HCT116 (cell line): ENCODE data around the gene PRR36. TPM values are rescaled to one million over a fixed set of nuclear protein-coding genes. Genes with fewer than 3 reads are reported as not detected.

Experiments used
- ATAC-seq: fragments of 200-7000 bp; cut with Tn5 transposase; 2 replicates; pipeline ENCODE4 v1.9.1; 2020; ENCODE audit warnings: mild to moderate bottlenecking, moderate library complexity
- BruUV-seq: library from RNA; stranded (reverse); fragments of 400-500 nt; replicated peaks from 2 replicates; lab custom pipeline; 2021; lab: Mats Ljungman, UMichigan
- CTCF ChIA-PET: fragments of 300-600 bp; sonication (Branson Sonifier 250); formaldehyde crosslinking; loops from one replicate; lab custom pipeline; 2021; ENCODE audit warnings: antibody characterized with exemption; lab: Charles Lee
- POLR2A ChIA-PET: fragments of 300-600, 350-600 bp; sonication (Branson Sonifier 250); formaldehyde crosslinking; loops from one replicate; lab custom pipeline; 2021; ENCODE audit warnings: antibody characterized with exemption; lab: Charles Lee
- RAD21 ChIA-PET, 2 experiments: fragments of 300-600 bp; sonication (Branson Sonifier 250); formaldehyde crosslinking; loops; one replicate each; lab custom pipeline; 2023; ENCODE audit warnings: low total read pairs in 2 of 2; ENCODE audit not compliant: uncharacterized antibody in 2 of 2, unreplicated experiment in 2 of 2, low non-redundant PET in 1 of 2; lab: Charles Lee
- DNase-seq: peaks from one replicate; pipeline ENCODE4 v3.0.0-alpha.2; 2010; ENCODE audit warnings: low read depth, low spot score
- H2AFZ ChIP-seq: fragments of 200-600 bp; shearing (Covaris generic), sonication (generic); 2 replicates; pipeline ENCODE4 v1.6.1; 2017; ENCODE audit warnings: low read depth, mixed run types, mixed read lengths, antibody characterized with exemption, low read length; ENCODE audit not compliant: poor library complexity, severe bottlenecking
- H3K27ac ChIP-seq: 2 replicates; pipeline ENCODE4 v1.5.1; 2012; ENCODE audit warnings: low read depth, low read length
- H3K27me3 ChIP-seq: fragments of 200-600 bp; sonication (generic); 2 replicates; pipeline ENCODE4 v1.6.1; 2016; ENCODE audit warnings: mixed run types, low read length, mixed read lengths; ENCODE audit not compliant: insufficient read depth
- H3K36me3 ChIP-seq, 2 experiments: fragments of 200-500 bp in 1 of 2; fragments of 200-600 bp in 1 of 2; sonication (Bioruptor generic) in 1 of 2; sonication (generic) in 1 of 2; 2 replicates each; pipeline versions ENCODE4 v1.5.1 to v1.6.1; 2014 to 2016; ENCODE audit warnings: low read length in 2 of 2, inconsistent platforms in 1 of 2, mixed read lengths in 1 of 2, mixed run types in 1 of 2; ENCODE audit not compliant: insufficient read depth in 2 of 2, control insufficient read depth in 1 of 2
- H3K4me1 ChIP-seq, 2 experiments: fragments of 200-600 bp in 1 of 2; sonication (generic) in 1 of 2; 2 replicates each; pipeline versions ENCODE4 v1.5.1 to v1.6.1; 2012 to 2017; ENCODE audit warnings: low read length in 2 of 2, inconsistent platforms in 1 of 2, mild to moderate bottlenecking in 1 of 2, mixed read lengths in 1 of 2, mixed run types in 1 of 2, moderate library complexity in 1 of 2; ENCODE audit not compliant: insufficient read depth in 2 of 2, control insufficient read depth in 1 of 2
- H3K4me2 ChIP-seq: fragments of 200-600 bp; sonication (generic); 2 replicates; pipeline ENCODE4 v1.6.1; 2017; ENCODE audit warnings: mixed run types, low read length, mixed read lengths
- H3K4me3 ChIP-seq, 2 experiments: fragments of 200-600 bp in 1 of 2; sonication (generic) in 1 of 2; replicated peaks in 1 of 2; 2 replicates each; pipeline ENCODE4 v1.5.1; 2011 to 2016; ENCODE audit warnings: low read length in 2 of 2, control low read depth in 1 of 2, low read depth in 1 of 2, mild to moderate bottlenecking in 1 of 2, mixed read lengths in 1 of 2, mixed run types in 1 of 2
- H3K79me2 ChIP-seq: fragments of 200-600 bp; sonication (generic); 2 replicates; pipeline ENCODE4 v1.6.1; 2017; ENCODE audit warnings: mild to moderate bottlenecking, mixed run types, low read length, moderate library complexity, mixed read lengths; ENCODE audit not compliant: insufficient read depth
- H3K9ac ChIP-seq: fragments of 200-600 bp; sonication (generic); 2 replicates; pipeline ENCODE4 v1.6.1; 2016; ENCODE audit warnings: low read length, mixed read lengths
- H3K9me2 ChIP-seq: fragments of 200-600 bp; sonication (generic), shearing (Covaris generic); 2 replicates; pipeline ENCODE4 v1.6.1; 2017; ENCODE audit warnings: mixed run types, mild to moderate bottlenecking, moderate library complexity; ENCODE audit not compliant: insufficient read depth
- H3K9me3 ChIP-seq, 2 experiments: fragments of 200-500 bp in 1 of 2; fragments of 200-600 bp in 1 of 2; sonication (Bioruptor generic) in 1 of 2; sonication (generic) in 1 of 2; 2 replicates each; pipeline ENCODE4 v1.6.1; 2014 to 2017; ENCODE audit warnings: low read length in 2 of 2, mixed read lengths in 2 of 2, inconsistent platforms in 1 of 2, low read depth in 1 of 2, mild to moderate bottlenecking in 1 of 2, mixed run types in 1 of 2, moderate library complexity in 1 of 2; ENCODE audit not compliant: control insufficient read depth in 1 of 2, insufficient read depth in 1 of 2
- H4K20me1 ChIP-seq: fragments of 200-600 bp; sonication (generic), shearing (Covaris generic); 2 replicates; pipeline ENCODE4 v1.6.1; 2017; ENCODE audit warnings: mixed run types, mild to moderate bottlenecking, moderate library complexity; ENCODE audit not compliant: insufficient read depth
- CEBPB ChIP-seq: IDR thresholded peaks from 2 replicates; pipeline ENCODE4 v1.6.1; 2012; ENCODE audit warnings: low read depth
- EGR1 ChIP-seq: IDR thresholded peaks from 2 replicates; pipeline ENCODE4 v1.6.1; 2012; ENCODE audit warnings: low read depth
- EZH2 ChIP-seq: fragments of 200-600 bp; sonication (generic); IDR thresholded peaks from 2 replicates; pipeline ENCODE4 v1.6.1; 2017; ENCODE audit warnings: antibody characterized with exemption, mixed run types
- JUND ChIP-seq: IDR thresholded peaks from 2 replicates; pipeline ENCODE4 v1.6.1; 2012
- POLR2A ChIP-seq: IDR thresholded peaks from 2 replicates; pipeline ENCODE4 v1.7.0; 2011; ENCODE audit warnings: borderline replicate concordance; ENCODE audit not compliant: insufficient read depth, insufficient read length; ENCODE audit errors: extremely low read depth
- SP1 ChIP-seq: IDR thresholded peaks from 2 replicates; pipeline ENCODE4 v1.6.1; 2012; ENCODE audit warnings: low read depth
- TCF7L2 ChIP-seq: IDR thresholded peaks from 2 replicates; pipeline ENCODE4 v1.7.0; 2011; ENCODE audit warnings: borderline replicate concordance, inconsistent platforms; ENCODE audit not compliant: insufficient read depth, insufficient read length; ENCODE audit errors: extremely low read depth
- YY1 ChIP-seq: IDR thresholded peaks from 2 replicates; pipeline ENCODE4 v1.6.1; 2011; ENCODE audit warnings: low read length, low read depth, moderate library complexity, mild to moderate bottlenecking; ENCODE audit not compliant: insufficient replicate concordance; ENCODE audit errors: extremely low read depth
- ZNF274 ChIP-seq: fragments of 200-500 bp; sonication (Bioruptor generic); IDR thresholded peaks from 2 replicates; pipeline ENCODE4 v1.6.1; 2014; ENCODE audit warnings: mild to moderate bottlenecking, low read depth, low read length, inconsistent platforms
- intact Hi-C: fragments of 100-400 bp; cut with micrococcal nuclease; formaldehyde crosslinking; loops from 2 replicates; pipeline ENCODE4 v1.10.0; 2022
- total RNA-seq: library from RNA; stranded (reverse); gene quantifications from one replicate; pipeline ENCODE4 v1.2.1, GENCODE V29; 2021; ENCODE audit not compliant: unreplicated experiment
- TF ChIP-seq, protein P1 (sequence below): IDR thresholded peaks from 2 replicates; pipeline ENCODE4 v1.6.1; 2012; ENCODE audit warnings: low read depth
- TF ChIP-seq, protein P2 (sequence below), 3 experiments: fragments of 200-600 bp in 1 of 3; sonication (generic) in 1 of 3; IDR thresholded peaks in 2 of 3; conservative IDR thresholded peaks in 1 of 3; 2 replicates each; pipeline ENCODE4 v1.5.1; 2012 to 2017; ENCODE audit warnings: low read depth in 2 of 3, low read length in 2 of 3, antibody characterized with exemption in 1 of 3, borderline replicate concordance in 1 of 3, control low read depth in 1 of 3, mild to moderate bottlenecking in 1 of 3, mixed read lengths in 1 of 3, mixed run types in 1 of 3, moderate library complexity in 1 of 3; ENCODE audit not compliant: insufficient read depth in 1 of 3
- TF ChIP-seq, protein P3 (sequence below): IDR thresholded peaks from 2 replicates; pipeline ENCODE4 v1.6.1; 2011; ENCODE audit warnings: mild to moderate bottlenecking, low read length, moderate library complexity; ENCODE audit not compliant: insufficient replicate concordance; ENCODE audit errors: extremely low read depth

PRR36 gene
- total RNA-seq, 1 experiment from 2014 or later: 7.5 TPM

DNA sequence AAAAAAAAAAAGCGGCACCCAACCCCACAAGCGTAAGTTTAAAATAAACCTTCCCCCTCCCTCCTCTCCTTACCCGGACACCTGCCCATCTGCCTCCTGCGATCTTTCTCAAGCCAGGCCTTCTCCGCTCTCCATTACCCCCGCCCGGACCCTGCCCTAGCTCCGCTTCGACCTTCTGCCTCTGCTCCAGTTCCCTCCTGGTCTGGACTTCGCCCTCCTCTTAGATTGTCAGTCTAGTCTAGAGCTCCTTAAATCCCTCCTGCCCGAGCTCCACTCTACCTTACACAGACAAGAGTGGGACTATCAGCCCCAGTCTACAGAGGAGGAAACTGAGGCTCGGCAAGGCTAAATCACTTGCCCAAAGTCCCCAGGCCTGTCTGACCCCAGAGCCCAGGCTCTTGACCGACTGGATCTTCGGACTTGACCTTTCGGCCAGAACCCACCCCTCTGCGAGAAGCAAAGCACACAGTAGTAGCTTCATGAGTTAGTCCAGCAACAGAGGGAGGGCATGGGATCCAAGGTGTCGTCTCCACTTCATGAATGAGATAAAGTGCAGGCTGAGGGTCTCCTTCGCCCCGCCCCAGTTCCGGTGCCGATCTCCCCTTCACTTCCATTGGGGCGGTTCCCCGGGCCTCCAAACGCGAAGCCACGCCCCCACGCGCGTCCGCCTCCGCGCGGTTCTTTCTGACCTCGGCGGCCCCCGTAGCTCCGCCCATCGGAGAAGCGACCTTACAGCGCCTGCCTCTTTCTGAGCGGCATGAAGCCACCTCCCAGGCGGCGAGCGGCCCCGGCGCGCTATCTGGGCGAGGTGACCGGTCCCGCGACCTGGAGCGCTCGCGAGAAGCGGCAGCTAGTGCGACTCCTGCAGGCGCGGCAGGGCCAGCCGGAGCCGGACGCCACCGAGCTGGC, 45.7 kb upstream of the PRR36 start, which contains the start of gene SNAPC2 (continued):
- TF ChIP-seq ZNF274: no peak
- TF ChIP-seq EZH2: no peak
- TF ChIP-seq TCF7L2: peak; percentile 45
- peak; percentile 88 for TF ChIP-seq SP1
- peak; percentile 93 for TF ChIP-seq EGR1
- no peak for TF ChIP-seq POLR2A

DNA sequence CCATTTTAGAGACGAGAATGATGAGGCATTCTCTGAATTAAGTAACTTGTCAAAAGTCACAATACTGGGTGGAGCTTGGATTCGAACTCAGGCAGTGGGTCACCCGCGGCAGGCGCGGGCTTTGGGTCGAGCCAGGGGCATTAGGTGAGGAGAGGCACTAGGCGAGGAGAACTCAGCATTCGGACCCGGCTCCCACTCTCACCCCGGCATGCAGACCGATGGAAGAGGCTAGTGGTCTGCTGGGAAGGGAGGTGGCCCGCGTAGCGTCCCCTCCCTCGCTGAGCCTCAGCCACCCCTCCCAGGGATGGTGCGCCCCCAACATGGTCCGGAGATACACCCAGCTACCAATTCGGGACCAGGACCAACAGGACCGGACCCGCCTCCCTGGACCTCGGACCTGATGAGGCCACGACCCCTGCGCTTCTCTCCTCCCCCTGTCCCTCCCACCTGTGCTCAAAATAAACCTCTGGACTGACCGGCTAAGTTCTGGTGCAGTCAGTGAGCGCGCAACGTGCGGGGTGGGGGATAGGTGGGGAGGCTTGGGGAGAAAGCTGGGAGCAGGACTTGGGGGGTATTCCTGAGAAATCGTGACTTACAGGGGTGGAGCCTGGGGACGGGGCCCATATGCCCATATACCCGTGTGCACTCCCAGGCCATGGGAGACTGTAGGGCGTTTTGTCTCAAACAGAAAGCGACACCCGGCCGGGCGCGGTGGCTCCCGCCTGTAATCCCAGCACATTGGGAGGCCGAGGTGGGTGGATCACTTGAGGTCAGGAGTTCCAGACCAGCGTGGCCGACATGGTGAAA, 44.6 kb upstream of the PRR36 start:
- peaks cover 10% of the 10 kb centered on the region; the same call in 1 of the 2 replicates for H3K79me2 ChIP-seq
- H3K9me2 ChIP-seq: no peaks in the 10 kb centered on the region
- POLR2A ChIA-PET: interaction anchor here (2.0 to 2.7 kb wide), 4 partner anchors 15 to 50 kb away, joined by 10 to 33 read pairs (median 17); partner anchors contain the start of genes LRRC8E, MAP2K7 and TIMM44
- ATAC-seq (no peak), DNase-seq (no peak)
- BruUV-seq: no TSS peak
- no peaks in the 10 kb centered on the region for H4K20me1 ChIP-seq
- no peaks in the 10 kb centered on the region for H3K9me3 ChIP-seq
- H2AFZ ChIP-seq: no peak overlapping the region
- RAD21 ChIA-PET: interaction anchor here in 1 of 2 experiments (2.0 kb wide), 1 partner anchor 50 kb away, joined by 7 read pairs; no protein-coding TSS in a partner anchor
- CTCF ChIA-PET: interaction anchor here (0.6 to 5.2 kb wide), 8 partner anchors 15 to 84 kb away, joined by 3 to 41 read pairs (median 11); partner anchors contain the start of genes MAP2K7 and TIMM44
- H3K9ac ChIP-seq: peak overlapping the region; percentile 89
- H3K27me3 ChIP-seq: no peaks in the 10 kb centered on the region
- peak overlapping the region; percentile 89 for H3K27ac ChIP-seq
- peaks cover 0 to 12% of the 10 kb centered on the region in 2 experiments; a peak in 3 of 4 replicates for H3K36me3 ChIP-seq
- peaks cover 21 to 57% of the 10 kb centered on the region in 2 experiments; a peak in 3 of 4 replicates for H3K4me1 ChIP-seq
- intact Hi-C loops: no loop called here
- peak overlapping the region; percentile 66 to 74 for H3K4me3 ChIP-seq
- peak overlapping the region; percentile 91 for H3K4me2 ChIP-seq
- TF ChIP-seq, protein P1, sequence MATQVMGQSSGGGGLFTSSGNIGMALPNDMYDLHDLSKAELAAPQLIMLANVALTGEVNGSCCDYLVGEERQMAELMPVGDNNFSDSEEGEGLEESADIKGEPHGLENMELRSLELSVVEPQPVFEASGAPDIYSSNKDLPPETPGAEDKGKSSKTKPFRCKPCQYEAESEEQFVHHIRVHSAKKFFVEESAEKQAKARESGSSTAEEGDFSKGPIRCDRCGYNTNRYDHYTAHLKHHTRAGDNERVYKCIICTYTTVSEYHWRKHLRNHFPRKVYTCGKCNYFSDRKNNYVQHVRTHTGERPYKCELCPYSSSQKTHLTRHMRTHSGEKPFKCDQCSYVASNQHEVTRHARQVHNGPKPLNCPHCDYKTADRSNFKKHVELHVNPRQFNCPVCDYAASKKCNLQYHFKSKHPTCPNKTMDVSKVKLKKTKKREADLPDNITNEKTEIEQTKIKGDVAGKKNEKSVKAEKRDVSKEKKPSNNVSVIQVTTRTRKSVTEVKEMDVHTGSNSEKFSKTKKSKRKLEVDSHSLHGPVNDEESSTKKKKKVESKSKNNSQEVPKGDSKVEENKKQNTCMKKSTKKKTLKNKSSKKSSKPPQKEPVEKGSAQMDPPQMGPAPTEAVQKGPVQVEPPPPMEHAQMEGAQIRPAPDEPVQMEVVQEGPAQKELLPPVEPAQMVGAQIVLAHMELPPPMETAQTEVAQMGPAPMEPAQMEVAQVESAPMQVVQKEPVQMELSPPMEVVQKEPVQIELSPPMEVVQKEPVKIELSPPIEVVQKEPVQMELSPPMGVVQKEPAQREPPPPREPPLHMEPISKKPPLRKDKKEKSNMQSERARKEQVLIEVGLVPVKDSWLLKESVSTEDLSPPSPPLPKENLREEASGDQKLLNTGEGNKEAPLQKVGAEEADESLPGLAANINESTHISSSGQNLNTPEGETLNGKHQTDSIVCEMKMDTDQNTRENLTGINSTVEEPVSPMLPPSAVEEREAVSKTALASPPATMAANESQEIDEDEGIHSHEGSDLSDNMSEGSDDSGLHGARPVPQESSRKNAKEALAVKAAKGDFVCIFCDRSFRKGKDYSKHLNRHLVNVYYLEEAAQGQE: no peak
- TF ChIP-seq SP1 (no peak), CEBPB (no peak), EZH2 (no peak), JUND (no peak), YY1 (no peak), ZNF274 (no peak)
- TF ChIP-seq, protein P2, sequence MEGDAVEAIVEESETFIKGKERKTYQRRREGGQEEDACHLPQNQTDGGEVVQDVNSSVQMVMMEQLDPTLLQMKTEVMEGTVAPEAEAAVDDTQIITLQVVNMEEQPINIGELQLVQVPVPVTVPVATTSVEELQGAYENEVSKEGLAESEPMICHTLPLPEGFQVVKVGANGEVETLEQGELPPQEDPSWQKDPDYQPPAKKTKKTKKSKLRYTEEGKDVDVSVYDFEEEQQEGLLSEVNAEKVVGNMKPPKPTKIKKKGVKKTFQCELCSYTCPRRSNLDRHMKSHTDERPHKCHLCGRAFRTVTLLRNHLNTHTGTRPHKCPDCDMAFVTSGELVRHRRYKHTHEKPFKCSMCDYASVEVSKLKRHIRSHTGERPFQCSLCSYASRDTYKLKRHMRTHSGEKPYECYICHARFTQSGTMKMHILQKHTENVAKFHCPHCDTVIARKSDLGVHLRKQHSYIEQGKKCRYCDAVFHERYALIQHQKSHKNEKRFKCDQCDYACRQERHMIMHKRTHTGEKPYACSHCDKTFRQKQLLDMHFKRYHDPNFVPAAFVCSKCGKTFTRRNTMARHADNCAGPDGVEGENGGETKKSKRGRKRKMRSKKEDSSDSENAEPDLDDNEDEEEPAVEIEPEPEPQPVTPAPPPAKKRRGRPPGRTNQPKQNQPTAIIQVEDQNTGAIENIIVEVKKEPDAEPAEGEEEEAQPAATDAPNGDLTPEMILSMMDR (IDR thresholded peaks at IDR 0.05 in 2 of 3, conservative IDR thresholded peaks at IDR 0.05 in 1 of 3; ENCODE audit: borderline replicate concordance in 1 of 3, insufficient read depth in 1 of 3, low read depth in 2 of 3, low read length in 2 of 3): no peak
- TF ChIP-seq, protein P3, sequence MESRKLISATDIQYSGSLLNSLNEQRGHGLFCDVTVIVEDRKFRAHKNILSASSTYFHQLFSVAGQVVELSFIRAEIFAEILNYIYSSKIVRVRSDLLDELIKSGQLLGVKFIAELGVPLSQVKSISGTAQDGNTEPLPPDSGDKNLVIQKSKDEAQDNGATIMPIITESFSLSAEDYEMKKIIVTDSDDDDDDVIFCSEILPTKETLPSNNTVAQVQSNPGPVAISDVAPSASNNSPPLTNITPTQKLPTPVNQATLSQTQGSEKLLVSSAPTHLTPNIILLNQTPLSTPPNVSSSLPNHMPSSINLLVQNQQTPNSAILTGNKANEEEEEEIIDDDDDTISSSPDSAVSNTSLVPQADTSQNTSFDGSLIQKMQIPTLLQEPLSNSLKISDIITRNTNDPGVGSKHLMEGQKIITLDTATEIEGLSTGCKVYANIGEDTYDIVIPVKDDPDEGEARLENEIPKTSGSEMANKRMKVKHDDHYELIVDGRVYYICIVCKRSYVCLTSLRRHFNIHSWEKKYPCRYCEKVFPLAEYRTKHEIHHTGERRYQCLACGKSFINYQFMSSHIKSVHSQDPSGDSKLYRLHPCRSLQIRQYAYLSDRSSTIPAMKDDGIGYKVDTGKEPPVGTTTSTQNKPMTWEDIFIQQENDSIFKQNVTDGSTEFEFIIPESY: no peak
